Heart right ventricle (tissue), 16 donors: ENCODE results near the gene CATSPERE. TPM values are rescaled to one million over a fixed set of nuclear protein-coding genes. Genes with fewer than 3 reads are reported as not detected.

Experiments
- ATAC-seq, 8 donors: fragments of 200-7000 bp; cut with Tn5 transposase; one replicate each; pipeline ENCODE4 v1.9.1; 2020; ENCODE audit warnings: mild to moderate bottlenecking in 8 of 8, moderate library complexity in 8 of 8, moderate number of reproducible peaks in 1 of 8
- DNase-seq, 2 donors: peaks; one replicate each; pipeline ENCODE4 v3.0.0-alpha.2; 2020
- H3K27ac ChIP-seq, 10 donors: fragments of 200-600 bp; sonication (generic) in 2 of 10; one replicate each; pipeline versions ENCODE4 v1.5.0 to v1.8.0; 2020 to 2022; ENCODE audit warnings: mild to moderate bottlenecking in 3 of 10
- H3K27me3 ChIP-seq, 7 donors: fragments of 200-600 bp; one replicate each; pipeline ENCODE4 v1.8.0; 2021 to 2022; ENCODE audit warnings: mild to moderate bottlenecking in 2 of 7
- H3K36me3 ChIP-seq, 9 donors: fragments of 200-600 bp; sonication (generic) in 1 of 9; one replicate each; pipeline versions ENCODE4 v1.5.0 to v1.8.0; 2020 to 2022; ENCODE audit warnings: mild to moderate bottlenecking in 2 of 9
- H3K4me1 ChIP-seq, 9 donors: fragments of 200-600 bp; sonication (generic) in 1 of 9; one replicate each; pipeline versions ENCODE4 v1.5.0 to v1.8.0; 2020 to 2022; ENCODE audit warnings: mild to moderate bottlenecking in 4 of 9
- H3K4me3 ChIP-seq, 10 donors: fragments of 200-600 bp; sonication (generic) in 2 of 10; one replicate each; pipeline versions ENCODE4 v1.5.0 to v1.8.0; 2020 to 2022; ENCODE audit warnings: mild to moderate bottlenecking in 7 of 10, moderate library complexity in 2 of 10
- H3K9me3 ChIP-seq, 11 donors: fragments of 200-600 bp in 10 of 11; sonication (generic) in 2 of 11; one replicate each; pipeline versions ENCODE4 v1.5.0 to v1.8.0; 2013 to 2022; ENCODE audit warnings: mild to moderate bottlenecking in 2 of 11, control low read depth in 1 of 11, moderate library complexity in 1 of 11
- WGBS, 2 donors: extraction: QIAGEN DNeasy Blood & Tissue Kit; methylation state at CpG; one replicate each; pipeline ENCODE4 v1.1.7; 2013; ENCODE audit warnings: inconsistent platforms in 1 of 2; 5-methylcytosine and 5-hydroxymethylcytosine counted together
- intact Hi-C, 10 donors: fragments of 100-400 bp; cut with DNase I; formaldehyde crosslinking; loops; one replicate each; pipeline versions ENCODE4 v1.11.1 to v1.14.2; 2022
- polyA plus RNA-seq, 2 donors: library from polyadenylated mRNA; stranded (reverse); fragments of 200-250 nt; gene quantifications; one replicate each; pipeline ENCODE4 v1.2.3, GENCODE V29; 2013
- total RNA-seq, 10 donors: library from RNA; stranded (reverse); fragmentation: NEBNext Ultra II Directional in 3 of 10; extraction: Animal tissue kit (Norgen Biotek cat#: 25700) in 3 of 10; gene quantifications; one replicate each; pipeline versions ENCODE4 v1.2.1 to v1.2.4, GENCODE V29; 2021 to 2023
- TF ChIP-seq, protein P1 (sequence below), 9 donors: fragments of 200-600 bp; sonication (generic) in 2 of 9; IDR thresholded peaks; one replicate each; pipeline versions ENCODE4 v1.5.0 to v1.8.0; 2021 to 2022; ENCODE audit warnings: antibody characterized with exemption in 9 of 9, mild to moderate bottlenecking in 5 of 9, moderate library complexity in 1 of 9
- donor health status: Arrhythmogenic right ventricular cardiomyopathy.
- donor health status: ischemic (EF 13 %, LVEDD 7.1; RV severe dilation, severe dysfunction).
- donor health status: healthy with polysubstance abuse.
- donor health status: DM: no; HTN: yes; CAD: no.
- donor health status: DM: no; HTN: no; CAD: no.
- donor health status: ischemic (EF 25% LVEDD 6.9; RV normal size, moderate dysfunction).
- donor health status: ischemic (EF 25% LVEDD 5.7; RV mildly dilated, moderate dysfunction).
- donor health status: healthy.
- donor health status: DM: yes; HTN: yes; CAD: no.
- donor health status: Ischemic cardiomyopathy.
- donor health status: ischemic (EF 35%, LVEDD 5.7; RV mildly dilated, moderate dysfunction).
- donor health status: nonischemic (EF 11% LVEDD 7.7; RV severe dilation, severe dysfunction).
- donor health status: DM: yes; HTN: yes; CAD: no.
- donor health status: PGD.
- donor health status: ischemic (EF 29% LVEDD 5.4; RV normal size, mild dysfunction).
- donor health status: nonischemic (EF 23%, LVEDD 6.1; RV moderate dilation, normal function).

The CATSPERE gene
- total and polyA plus RNA-seq, 12 donors = 0.07 to 0.83 (median 0.26) TPM; not detected in 1

DNA sequence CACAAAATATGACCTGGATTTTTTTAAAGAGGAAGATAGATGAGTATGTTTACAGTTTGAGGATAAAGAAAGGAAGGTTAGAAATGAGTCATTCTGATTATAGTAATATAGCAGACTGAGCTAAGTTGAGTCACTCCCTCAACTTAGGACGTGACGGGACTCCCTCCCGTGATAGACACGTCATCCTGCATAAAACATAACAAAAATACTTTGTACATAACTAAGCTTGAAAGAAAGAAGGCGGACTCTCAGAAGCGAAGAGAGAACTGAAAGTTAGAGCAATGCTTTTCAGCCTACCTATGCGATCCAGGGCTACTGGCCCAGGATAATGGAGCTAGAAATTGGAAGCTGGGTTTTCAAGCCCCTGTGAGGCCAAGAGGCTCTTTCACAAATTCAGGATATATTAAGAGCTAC, 138.9 kb downstream of the CATSPERE start:
- no peak for DNase-seq
- 51 to 54% methylated on average over 7 of the region's 7 CpGs for WGBS, 2 donors
- H3K4me3 ChIP-seq = no peak overlapping the region
- H3K4me1 ChIP-seq = peaks cover 0 to 11% (median 0%) of the 10 kb centered on the region in 9 donors
- peak in 4 of 8 donors; percentile 24 to 77 (median 37) for ATAC-seq
- no peaks in the 10 kb centered on the region for H3K36me3 ChIP-seq
- TF ChIP-seq, protein P1, sequence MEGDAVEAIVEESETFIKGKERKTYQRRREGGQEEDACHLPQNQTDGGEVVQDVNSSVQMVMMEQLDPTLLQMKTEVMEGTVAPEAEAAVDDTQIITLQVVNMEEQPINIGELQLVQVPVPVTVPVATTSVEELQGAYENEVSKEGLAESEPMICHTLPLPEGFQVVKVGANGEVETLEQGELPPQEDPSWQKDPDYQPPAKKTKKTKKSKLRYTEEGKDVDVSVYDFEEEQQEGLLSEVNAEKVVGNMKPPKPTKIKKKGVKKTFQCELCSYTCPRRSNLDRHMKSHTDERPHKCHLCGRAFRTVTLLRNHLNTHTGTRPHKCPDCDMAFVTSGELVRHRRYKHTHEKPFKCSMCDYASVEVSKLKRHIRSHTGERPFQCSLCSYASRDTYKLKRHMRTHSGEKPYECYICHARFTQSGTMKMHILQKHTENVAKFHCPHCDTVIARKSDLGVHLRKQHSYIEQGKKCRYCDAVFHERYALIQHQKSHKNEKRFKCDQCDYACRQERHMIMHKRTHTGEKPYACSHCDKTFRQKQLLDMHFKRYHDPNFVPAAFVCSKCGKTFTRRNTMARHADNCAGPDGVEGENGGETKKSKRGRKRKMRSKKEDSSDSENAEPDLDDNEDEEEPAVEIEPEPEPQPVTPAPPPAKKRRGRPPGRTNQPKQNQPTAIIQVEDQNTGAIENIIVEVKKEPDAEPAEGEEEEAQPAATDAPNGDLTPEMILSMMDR (IDR thresholded peaks at IDR 0.05) = no peak
- H3K27ac ChIP-seq = peak overlapping the region in 1 of 10 donors; percentile 62
- peaks cover 0 to 6% (median 0%) of the 10 kb centered on the region in 7 donors for H3K27me3 ChIP-seq
- no peaks in the 10 kb centered on the region for H3K9me3 ChIP-seq
- intact Hi-C loops = loop anchor here in 9 of 10 donors (5.0 kb wide), 3 partner anchors 197 to 447 kb away; no protein-coding TSS in a partner anchor

DNA sequence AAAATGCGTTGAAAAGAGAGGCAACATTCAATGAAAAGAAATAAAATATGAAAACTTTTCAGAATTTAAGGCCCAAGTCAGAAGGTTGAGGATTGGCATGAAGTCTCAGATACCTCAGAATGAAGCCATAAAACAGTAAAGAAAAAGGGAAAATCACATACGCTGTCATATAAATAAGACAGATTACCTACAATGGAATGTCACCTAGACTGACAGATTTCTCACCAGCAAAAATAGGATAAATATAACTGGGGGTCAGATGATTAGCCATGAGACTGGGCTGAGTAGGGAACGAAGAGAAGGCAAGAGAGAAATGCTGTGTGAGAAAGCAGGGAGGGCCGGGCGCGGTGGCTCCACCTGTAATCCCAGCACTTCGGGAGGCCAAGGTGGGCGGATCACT, 140.3 kb downstream of the CATSPERE start:
- 85 to 91% methylated on average over 8 of the region's 8 CpGs for WGBS, 2 donors
- DNase-seq = no peak
- H3K4me3 ChIP-seq = no peak overlapping the region
- ATAC-seq = no peak
- no peaks in the 10 kb centered on the region for H3K9me3 ChIP-seq
- peaks cover 0 to 11% (median 0%) of the 10 kb centered on the region in 9 donors for H3K4me1 ChIP-seq
- peaks cover 0 to 6% (median 0%) of the 10 kb centered on the region in 7 donors for H3K27me3 ChIP-seq
- H3K27ac ChIP-seq = no peak overlapping the region
- TF ChIP-seq, protein P1 (IDR thresholded peaks at IDR 0.05) = no peak
- no peaks in the 10 kb centered on the region for H3K36me3 ChIP-seq
- intact Hi-C loops = loop anchor here in 9 of 10 donors (5.0 kb wide), 3 partner anchors 196 to 446 kb away; no protein-coding TSS in a partner anchor

DNA sequence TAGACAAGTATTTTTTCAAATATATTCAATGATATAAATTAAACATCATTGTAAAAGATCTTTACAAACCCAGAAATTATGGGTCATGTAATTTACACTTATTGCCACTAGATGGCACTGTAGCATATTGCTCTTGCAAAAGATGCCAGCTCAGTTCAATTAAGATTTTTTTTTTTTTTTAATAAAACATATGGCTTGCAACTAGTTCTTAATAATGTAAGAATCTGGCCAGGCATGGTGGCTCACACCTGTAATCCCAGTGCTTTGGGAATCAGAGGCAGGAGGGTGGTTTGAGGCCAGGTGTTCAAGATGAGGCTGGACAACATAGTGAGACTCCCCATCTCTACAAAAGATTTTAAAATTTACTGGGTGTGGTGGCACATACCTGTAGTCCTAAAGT, 142.4 kb downstream of the CATSPERE start:
- Histone ChIP-seq H3K4me1 (peaks cover 0 to 11% (median 0%) of the 10 kb centered on the region in 9 donors), H3K9me3 (peaks cover 0 to 4% (median 0%) of the 10 kb centered on the region in 11 donors), H3K36me3 (no peaks in the 10 kb centered on the region), H3K4me3 (no peak overlapping the region), H3K27ac (no peak overlapping the region), H3K27me3 (peaks cover 0 to 6% (median 0%) of the 10 kb centered on the region in 7 donors)
- DNase-seq (no peak), ATAC-seq (peak in 1 of 8 donors; percentile 28)
- TF ChIP-seq, protein P1 (IDR thresholded peaks at IDR 0.05) = peak; percentile 79 to 89 (median 87)
- intact Hi-C loops = loop anchor here (1.0 to 5.0 kb wide), 7 partner anchors 193 to 444 kb away; no protein-coding TSS in a partner anchor

DNA sequence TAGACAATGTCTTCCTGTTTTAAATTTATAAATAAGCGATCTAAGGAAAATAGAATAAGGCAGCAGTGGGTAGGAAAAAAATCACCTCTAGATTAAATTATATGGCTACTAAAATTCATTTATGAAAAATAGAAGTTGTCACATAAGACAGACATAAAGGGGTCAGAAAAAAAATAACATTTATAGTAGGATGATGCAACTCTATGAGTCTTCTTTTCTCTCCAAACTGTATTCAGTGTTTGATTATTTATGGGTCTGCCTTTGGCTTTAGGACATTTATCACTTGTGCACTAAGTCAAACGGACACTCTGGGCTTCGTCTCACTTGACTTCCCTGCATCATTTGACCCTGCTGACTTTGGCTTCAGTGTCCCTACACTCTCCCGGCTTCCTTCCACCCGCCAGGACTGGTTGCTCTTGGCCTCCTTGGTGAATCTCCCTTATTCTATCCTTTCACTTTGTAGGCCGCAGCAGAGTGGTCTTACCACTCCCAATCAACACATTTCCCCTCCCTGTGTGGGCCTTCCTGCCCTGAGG, 144.8 kb downstream of the CATSPERE start:
- WGBS, 2 donors = 84 to 86% methylated on average over 6 of the region's 6 CpGs
- Histone ChIP-seq H3K36me3 (no peaks in the 10 kb centered on the region), H3K4me3 (no peak overlapping the region), H3K27me3 (peaks cover 0 to 6% (median 0%) of the 10 kb centered on the region in 7 donors), H3K4me1 (no peaks in the 10 kb centered on the region), H3K27ac (no peak overlapping the region), H3K9me3 (peaks cover 0 to 4% (median 0%) of the 10 kb centered on the region in 11 donors)
- ATAC-seq (no peak), DNase-seq (no peak)
- intact Hi-C loops = loop anchor here in 2 of 10 donors (2.0 kb wide), 1 partner anchor 191 kb away; no protein-coding TSS in a partner anchor
- TF ChIP-seq, protein P1 (IDR thresholded peaks at IDR 0.05) = no peak
